ENCODE results near the gene SOX18.

DNA sequence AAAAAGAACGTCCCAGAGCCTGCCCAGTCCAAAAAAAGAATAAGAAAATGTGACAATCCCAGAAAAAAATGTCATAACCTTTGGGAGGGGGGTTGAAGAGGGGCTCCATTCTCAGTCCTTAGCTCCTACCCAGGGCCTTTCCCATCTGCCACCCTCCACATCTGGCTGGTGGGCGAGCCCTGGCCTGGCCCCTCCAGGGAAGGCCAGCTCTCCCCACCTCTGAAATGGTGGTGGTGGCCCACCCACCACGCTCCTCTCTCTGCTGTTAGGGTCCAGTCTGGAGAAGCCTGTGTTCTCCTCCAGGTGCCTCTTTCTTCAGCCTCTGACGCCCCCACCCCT, 29.5 kb upstream of the SOX18 start:
- TF ChIP-seq, protein P1, sequence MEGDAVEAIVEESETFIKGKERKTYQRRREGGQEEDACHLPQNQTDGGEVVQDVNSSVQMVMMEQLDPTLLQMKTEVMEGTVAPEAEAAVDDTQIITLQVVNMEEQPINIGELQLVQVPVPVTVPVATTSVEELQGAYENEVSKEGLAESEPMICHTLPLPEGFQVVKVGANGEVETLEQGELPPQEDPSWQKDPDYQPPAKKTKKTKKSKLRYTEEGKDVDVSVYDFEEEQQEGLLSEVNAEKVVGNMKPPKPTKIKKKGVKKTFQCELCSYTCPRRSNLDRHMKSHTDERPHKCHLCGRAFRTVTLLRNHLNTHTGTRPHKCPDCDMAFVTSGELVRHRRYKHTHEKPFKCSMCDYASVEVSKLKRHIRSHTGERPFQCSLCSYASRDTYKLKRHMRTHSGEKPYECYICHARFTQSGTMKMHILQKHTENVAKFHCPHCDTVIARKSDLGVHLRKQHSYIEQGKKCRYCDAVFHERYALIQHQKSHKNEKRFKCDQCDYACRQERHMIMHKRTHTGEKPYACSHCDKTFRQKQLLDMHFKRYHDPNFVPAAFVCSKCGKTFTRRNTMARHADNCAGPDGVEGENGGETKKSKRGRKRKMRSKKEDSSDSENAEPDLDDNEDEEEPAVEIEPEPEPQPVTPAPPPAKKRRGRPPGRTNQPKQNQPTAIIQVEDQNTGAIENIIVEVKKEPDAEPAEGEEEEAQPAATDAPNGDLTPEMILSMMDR (IDR thresholded peaks at IDR 0.05) = no peak
- TF ChIP-seq POLR2AphosphoS5 (IDR thresholded peaks at IDR 0.05) (no peak), POLR2A (IDR thresholded peaks at IDR 0.05; ENCODE audit: low read depth) (no peak)
